NCI-H187 (cell line): ENCODE results near the gene AMACR.
A peak's percentile ranks its signal among the peaks of the same experiment; 100 is the strongest.

Experiments used
- DNase-seq, 2 experiments: peaks; one replicate each; lab custom pipeline; 2025; lab: John Stamatoyannopoulos, UW

Gene AMACR

DNA sequence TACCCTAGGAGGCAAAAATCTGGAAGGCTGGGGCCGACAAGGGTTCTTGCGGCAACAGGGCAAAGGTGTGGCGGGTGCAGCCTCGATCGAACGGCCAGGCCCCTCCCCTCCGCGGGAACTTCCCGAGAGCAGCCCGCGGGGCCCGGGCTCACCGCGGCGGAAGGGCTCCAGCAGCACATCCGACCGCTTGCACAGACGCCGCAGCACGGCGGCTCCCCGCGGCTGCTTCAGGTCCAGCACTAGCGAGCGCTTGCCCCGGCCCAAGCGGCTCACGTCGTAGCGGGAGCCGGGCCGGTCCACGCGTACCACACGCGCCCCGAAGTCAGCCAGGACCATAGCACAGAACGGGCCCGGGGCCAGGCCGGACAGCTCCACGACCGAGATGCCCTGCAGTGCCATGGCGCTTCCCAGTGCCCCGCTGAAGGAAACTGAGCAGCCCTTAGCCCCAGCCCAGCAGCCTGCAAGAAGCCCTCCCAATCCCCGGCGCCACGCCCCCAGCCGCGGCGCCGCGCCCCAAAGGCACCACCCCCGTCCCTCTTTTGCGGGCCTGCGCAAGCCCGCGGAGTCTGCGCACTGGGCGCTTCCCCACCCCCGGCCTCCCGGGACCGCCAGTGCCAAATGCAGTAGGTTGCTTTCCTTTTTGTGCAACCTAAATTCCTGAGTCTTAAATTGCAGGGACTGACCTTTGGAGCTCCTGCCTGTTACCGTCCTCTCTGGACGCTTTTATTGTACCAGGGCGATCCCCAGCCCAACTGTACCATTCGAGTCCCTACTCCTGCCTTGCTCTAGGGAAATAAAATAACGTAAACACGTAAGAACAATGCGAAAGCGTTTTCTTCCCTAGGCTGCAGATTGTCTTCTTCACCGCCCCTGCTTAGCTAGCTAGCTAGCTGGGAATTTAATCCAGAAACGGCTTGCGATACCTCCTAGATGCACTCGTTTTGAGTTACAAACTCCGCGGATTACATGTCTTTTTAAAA lies at the start of gene AMACR:
Gene AMACR, minus strand, starts transcription at position 430 of the 980 bp plus-strand sequence. Its CDS starts 31 bp downstream, at position 399.
- peak; percentile 84 to 89 for DNase-seq

DNA sequence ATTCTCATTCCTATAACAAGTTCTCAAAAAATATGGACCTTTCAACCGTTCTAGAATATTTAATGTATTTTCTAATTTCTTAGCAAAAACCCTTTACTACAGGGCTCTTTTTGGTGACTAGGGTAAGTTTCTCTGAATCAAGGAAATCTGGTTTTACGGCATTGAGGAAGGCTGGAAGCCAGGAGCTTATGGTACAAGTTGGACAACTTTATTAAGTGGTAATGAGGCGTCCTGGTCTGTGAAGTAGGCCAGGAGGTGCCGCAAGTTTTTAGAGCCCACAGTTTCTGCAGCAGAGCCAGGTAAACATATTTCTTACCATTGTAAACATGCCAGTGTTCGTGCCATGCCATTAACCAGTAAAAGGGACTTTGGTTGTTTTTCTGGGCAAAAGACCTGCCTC lies 49.7 kb upstream of the AMACR start:
- DNase-seq, result no peak

DNA sequence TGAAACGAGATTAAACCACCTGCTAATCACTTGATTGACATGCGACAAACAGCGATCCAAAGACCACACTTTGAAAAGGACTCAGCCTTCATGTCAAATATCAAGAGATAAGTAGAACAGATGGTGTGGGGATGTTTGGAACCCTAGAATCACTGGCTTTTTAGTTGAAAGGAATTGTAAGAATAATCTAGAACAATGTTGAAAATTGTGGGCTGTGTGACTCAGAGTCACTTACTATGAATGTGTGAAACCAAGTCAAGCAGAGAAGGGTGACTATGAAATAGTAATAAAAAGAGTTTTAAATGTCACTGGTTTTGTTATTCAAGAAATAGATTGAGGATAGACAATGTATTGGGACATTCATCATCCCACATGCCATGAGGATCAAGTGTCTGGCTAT lies 49.3 kb upstream of the AMACR start:
- DNase-seq, result no peak

DNA sequence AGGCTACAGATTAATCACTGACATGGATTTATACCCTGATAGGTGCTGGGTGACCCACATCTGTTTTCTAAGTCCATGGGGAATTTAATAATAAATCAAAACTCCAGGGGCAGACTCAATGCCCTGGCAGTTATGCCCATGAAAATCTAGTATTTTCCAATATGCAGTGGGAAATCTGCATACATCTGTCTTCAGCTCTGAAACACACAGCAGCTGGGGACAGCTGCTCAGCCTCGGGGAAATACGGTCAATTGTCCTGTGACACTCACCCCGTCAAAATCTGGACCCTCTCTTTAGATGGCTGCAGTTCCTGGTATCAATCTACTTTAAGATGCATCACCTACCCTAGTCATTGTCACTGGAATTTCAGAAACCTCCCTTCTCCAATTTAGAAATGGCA lies 47.8 kb upstream of the AMACR start:
- DNase-seq, result no peak

DNA sequence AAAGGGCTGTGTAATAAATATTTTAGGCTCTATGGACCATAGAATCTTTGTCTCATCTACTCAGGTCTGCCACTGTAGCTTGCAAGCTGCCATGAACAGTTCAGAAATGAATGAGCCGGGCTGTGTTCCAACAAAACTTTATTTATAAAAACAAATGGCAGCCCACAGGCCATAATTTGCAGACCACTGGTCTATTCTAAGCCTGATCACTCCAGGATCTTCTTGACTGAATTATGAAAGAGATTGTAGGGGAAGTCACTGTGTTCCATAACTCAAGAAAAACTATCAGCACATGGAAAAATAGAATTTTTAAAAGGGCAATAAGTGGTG lies 46.5 kb upstream of the AMACR start:
- no peak for DNase-seq

DNA sequence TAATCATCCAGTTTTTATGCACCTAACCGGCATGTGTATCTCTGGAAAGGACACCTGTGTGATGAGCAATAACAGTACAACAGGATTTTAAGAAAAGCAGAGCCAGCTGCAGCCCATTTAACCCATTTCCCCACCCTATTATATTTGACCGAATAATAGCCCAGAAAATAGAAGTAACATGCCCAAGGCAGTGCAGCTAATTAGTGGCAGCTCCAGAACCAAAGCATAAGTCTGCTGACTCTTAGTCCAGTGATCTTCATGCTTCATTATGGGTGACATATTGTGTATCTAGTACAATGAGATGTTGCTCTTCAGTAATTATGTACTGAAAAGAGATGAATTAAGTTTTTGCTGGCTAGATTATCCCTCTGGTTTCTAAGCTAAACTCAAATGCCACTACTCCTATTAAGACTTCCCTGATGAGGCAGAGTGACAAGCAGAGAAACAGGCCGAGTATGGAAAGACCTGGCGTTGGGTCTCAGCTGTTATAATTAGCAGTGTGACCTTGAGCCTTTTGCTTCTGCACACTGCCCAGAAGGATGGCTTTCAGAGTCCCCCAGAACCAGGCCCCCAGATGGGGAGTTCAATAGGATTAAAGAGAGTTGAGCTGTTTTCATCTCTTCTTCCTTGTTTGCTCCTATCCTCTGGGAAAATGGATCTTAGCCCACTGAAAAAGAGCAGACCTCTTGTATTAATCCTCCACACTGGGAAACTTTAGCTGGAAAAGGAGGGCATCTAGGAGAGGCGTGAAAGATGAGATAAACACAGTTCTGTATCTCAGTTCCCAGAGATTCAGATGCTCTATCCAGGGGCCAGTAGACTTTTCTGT lies 45.9 kb upstream of the AMACR start:
- no peak for DNase-seq

DNA sequence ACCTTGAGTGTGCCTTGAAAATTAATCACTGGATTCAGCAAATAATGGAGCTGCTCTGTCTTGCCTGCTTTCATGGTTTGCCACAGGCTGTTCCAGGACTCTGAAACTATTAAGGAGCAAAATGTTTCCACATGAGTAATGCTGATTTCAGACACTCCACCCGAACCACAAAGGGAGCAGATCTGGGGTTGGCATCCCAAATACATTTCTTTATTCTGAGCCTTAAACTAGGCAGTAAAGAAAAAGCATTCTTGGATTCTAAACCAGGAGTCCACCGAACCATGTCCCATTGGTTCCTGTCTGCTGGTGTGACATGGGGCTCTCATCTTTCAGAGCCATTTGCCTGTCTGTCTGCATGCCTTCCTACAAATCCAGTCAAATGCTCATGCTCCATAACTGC lies 45.3 kb upstream of the AMACR start:
- no peak for DNase-seq

DNA sequence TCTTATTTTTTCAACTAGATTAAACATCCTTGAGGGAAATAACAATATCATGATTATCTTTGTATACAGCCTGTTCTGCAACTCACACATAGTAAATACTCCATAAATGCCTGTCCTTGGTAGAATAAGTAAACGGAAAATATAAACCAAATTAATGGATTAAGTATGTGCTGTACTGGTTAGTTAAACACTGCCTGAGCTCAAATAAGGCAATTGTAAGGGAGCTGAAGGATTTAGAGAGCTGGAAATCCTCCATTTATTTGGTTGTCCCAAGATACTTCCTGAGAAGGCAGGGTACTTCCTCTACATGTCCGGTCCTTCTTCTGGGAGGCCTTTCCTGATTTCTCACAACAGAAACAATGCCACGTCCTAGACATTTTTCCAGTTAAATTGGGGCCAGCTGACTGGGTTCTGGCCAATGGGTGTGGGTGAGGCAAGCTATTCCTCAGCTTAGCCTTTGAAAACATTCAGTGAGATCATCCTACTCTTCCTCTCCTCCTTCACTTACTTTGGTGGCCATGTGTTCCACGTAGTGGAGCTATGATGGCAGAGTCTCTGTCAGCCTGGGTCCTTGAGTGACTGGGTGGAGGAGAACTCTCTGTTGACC lies 43.6 kb upstream of the AMACR start:
- DNase-seq, result no peak

DNA sequence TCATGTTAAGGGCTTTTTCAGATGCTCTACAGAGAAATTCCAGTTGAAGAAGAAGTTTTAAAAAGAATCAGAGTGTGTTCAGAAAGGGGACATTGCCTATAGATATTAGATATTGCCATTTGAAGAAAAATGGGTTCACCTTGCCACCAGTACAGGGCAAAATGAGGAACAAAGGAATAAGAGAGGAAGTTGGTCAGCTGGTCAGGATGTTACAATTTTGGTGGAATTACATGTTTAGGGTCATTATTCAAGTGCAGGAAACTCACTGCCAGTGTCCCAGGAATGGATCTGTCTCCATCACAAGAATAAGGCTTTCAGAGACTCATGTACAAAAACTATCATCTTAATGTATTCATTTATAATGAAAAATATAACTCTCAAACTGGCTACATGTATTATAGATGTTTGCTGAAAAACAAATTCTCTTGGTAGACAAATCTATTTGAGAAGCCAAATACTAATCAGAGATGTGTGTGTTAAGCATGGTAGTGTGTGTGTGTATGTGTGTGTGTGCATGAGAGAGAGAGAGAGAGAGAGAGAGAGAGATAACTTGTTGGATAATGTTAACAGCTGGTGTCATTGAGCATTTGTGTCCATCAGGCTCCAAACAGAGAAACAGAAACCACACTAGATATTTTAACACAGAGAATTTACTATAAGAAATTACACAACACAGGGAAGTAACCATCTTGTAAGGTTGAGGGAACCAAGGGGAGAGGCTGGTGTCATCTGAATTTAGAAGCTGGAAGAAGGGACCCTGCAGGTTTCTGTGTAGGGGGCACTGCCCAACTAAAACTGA lies 40.1 kb upstream of the AMACR start:
- DNase-seq, result no peak

DNA sequence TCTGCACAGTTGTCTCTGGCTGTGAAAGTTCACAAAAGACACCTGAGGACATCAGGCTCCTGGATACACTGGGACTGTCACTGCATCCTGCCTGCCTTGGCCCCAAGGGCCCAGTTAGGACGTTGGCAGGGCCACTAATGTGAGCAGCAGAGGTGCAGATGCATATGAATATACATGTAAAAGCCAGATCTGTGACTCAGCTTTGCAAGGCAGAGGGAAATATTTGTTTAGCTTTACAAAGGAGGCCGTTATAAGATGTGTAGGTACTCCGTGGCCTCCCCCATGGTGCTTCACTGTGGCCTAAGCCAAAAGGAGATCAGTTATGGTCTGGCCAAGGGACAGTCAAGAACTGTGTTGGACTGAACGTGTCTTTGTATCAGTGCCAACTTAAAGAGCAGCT lies 39.3 kb upstream of the AMACR start:
- DNase-seq, result no peak

DNA sequence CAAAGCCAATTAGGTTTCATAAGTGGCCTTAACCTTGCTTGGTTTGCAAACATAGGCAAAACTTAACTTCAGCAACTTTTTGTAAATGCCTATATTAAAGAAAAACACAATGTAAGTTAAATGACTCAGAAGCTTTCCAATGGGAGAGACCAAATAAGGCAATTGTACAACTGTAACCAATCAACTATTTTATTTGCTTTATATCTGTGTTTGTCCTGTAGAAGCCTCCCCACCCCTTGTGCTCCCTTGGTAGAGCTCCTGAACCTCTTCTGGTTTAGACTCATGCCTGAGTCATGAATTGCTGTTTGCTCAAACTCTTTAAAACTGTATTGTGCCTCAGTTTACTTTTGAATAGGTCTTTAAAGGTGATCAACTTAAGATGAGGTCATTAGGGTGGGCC lies 38.1 kb upstream of the AMACR start:
- no peak for DNase-seq

DNA sequence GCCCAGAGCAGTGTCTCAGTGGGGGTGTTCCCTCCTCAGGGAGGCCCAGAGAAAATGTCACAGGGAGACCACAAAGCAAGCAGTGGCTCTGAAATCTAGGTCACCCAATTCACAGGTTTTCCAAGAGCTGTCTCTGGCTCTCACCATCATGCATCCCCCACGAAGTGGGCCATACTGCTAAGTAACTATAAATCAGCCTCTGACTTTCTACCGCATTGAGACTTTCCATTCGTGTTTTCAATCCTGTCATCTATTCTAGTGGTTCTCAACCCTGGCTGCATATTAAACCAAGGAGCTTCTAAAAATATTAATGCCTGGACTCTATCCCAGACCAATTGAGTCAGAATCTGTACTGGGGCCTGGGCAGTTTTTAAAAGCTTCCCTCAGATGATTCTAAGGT lies 37.2 kb upstream of the AMACR start:
- no peak for DNase-seq

DNA sequence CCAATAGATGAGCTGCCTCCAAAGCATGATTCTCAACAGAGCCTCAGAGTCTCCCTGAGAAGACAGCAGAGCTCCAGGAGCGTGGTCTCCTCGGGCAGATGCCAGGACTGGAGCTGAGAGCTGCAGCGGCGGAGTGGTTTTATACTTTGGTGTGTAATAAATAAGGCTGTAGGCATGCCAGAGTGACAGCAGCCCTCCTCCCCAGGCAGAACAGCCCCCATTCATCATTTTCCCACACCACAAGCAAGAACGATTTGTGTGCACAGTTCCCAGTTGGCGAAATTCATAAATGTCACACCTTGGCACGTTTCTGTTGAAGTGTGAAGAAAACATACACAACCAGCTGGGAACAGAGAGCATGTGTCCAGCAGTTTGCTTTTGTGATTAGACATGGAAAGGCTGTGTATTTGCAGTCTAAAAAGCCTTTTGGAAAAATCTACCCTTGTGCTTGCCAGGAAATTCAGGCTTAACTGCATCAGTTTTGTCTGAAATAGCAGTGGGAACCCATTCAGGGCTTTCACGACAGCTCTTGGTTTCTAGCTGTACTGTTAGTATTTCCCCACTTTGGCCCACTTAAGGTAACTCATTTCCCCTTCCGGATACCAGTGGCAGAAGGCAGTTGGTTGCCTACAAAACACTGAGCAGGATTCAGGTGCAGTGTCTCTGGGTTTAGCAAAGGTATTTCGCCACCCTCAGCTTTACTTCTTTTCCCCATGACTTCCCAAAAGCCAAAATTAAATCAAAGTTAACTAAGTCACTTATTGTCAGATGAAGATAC lies 35.4 kb upstream of the AMACR start, which contains the start of gene C1QTNF3:
Gene C1QTNF3, minus strand, starts transcription at position 115 of the 778 bp plus-strand sequence. Its CDS starts 88 bp downstream, at position 27.
- no peak for DNase-seq

DNA sequence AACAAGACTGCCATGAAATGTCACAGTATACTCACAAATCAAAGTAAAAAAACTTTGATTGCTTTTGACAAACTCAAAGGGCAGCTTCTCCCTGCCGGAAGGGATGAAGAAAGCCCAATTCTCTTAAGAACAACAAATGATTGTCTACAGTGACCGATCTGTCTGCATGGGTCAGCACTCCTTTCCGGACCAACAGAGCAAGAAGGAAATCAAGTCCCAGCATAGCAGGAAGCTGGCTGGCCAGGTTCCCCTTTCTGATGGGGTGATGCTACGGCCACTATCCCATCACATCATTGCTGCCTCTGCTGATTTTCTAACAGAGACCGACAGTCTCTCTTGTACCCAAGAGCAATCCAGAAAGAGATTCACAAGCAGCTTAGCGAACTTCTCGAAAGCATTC lies 34.5 kb upstream of the AMACR start:
- DNase-seq, result no peak

DNA sequence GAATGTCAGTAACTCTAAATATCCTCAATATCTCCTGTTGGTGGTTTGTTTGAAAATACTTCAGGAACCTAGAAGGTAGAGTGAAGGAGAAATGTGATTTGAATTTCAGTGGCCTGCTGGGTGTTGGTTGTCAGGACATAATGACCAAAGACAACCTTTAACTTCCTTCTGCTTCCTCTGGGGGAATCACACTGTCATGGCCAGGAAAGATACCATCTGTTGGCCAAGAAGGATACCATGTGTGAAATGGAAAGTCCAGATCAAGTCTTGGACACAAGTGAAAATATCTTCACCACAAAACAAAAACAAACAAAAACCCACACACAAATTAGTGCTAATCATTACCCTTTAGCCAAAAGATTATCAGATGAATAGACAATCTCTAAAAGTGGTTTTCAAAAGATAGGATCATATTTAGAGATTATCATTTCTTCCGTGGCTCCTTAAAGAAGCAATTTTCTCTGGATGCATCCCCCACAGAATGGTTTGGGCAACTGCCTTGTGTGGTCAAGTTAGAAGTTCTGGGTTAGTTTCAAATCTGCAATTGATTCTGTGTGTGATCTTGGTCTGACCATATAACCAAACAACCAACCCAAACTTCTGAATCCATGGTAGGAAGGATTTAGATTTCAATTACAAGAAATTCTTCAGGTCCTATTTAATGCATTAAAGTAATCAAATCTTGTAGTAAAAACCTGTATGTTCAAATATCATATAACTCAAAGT lies 33.6 kb upstream of the AMACR start:
- no peak for DNase-seq

DNA sequence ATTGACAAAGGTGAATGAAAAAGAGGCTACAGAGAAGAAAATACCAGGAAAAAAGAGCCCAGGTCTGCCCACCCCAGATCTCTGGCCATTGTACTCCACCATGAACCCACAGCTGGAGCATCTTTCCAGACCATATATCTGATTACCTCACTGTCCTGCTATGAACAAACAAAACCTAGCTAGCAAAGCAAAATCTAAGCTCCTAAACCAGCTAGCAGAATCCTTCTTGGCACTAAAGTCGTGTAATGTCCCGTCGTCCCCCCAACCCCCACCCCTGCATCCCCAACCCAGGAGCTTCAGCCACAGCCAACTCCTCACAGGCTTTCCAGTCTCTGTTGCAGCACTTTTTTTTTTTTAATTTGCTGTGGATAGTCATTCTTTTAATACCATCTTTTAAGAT lies 32.6 kb upstream of the AMACR start:
- no peak for DNase-seq

DNA sequence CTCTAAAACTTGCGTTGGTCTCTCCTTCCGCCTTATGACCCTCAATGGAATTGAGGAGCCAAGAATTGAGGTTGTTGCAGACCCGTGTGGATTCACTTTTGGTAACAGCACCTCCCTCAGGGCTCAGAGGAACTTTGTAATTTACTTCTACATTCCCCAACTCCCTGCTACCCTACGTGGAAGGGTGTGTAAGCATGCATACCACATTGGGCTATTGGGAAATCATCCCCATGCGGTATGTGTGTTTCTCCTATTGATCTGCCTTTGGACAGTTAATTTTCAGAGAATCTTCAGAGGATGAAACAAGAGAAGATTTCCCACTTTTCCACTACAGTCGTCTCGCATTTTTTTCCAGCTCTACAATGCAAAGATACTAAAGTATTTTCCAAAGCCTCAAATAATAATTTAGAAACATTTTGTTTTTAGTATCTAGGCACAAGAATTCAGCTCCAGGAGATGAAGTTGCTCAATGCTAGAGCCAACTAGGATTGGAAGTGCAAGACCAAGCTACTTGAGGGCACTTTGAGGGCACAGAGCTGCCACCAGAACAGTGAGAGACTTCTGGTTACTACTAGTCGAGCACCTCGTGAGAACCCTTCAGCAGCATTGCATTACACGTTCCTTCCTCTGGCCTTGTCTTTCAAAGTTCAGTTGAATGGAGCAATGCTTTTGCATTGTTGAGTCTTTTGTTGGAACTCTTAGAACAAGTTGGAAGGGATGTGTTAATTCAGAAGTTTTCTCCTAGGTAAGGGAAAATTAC lies 31.7 kb upstream of the AMACR start:
- DNase-seq, result no peak

DNA sequence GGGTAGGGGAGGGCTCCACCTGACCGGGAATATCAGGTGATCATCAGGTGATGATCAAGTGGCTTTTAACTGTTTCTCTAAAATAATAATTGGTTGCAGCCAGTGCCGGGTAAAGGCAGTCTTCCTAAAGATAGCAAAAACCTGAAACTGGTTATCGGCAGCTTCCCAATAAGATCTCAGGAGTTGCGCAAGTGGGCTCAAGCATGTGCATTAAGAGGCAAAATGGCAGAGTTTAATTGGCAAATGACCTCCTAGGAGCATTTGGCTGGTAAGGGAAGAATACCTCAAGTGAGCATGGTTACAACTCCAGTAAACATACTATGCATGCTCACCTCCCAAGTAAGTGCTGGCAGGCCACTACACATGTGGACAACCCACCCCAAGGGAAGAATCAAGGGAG lies 31.0 kb upstream of the AMACR start:
- DNase-seq, result no peak

DNA sequence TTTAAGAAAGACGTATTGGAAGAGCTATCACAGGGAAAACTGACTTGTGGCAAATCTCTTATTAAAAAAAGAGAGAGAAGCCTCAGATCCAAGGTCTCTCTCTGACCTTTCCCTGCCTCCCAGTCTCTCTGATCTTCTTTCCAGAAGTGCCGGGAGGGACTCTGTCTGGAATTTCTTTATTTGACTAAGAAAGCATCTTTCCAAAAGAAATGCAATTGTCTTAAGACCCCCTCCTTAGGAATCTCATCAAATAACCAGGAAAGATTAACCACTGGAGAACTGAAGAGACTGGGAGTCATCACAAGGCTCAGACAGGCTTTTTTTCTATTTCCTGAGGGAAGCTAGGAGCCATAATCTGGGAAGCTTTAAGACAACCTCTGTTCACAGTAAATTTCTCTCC lies 30.5 kb upstream of the AMACR start:
- no peak for DNase-seq

DNA sequence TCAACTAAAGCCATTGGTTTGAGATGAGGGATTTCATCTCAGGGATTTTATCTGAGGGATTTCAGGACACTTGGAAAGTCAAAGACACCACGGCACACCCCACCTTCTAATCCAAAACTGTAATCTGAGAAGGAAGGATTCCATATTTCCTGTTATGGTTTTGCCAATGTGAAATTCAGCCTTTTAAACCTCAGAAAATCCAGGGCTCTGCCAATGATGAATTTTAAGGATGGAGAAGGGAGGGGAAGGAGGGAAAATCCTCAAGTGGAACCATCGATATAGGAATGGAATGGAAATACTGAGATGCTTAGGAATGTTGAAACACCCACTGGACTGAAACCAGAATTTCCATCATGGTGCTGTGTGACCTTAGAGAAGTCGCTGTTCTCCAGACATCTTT lies 29.9 kb upstream of the AMACR start:
- no peak for DNase-seq
